MV-4-11 (cell line): Measurements from ENCODE around the gene KCND3.
A peak's percentile ranks its signal among the peaks of the same experiment; 100 is the strongest.

Source experiments
- DNase-seq: peaks from one replicate; lab custom pipeline; 2025; lab: John Stamatoyannopoulos, UW

The KCND3 gene

DNA sequence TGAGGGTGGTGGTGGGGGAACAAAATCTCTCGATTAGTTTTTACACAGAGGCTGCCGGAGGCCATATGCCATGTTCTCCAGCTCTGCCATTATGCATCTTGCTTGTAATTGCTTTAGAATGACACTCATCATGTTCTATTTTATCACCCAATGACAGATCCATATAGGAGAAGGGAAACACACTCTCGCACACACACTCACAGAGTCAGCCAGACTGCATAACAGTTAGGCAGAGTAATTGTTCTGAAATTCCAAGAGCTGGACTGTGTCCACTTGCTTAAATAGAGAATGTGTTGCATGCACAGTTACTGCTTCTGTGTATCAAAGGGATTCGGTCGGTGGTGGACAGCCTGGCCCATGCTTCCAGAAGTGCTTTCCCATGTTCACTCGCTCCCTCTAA is 30.6 kb downstream of the KCND3 start:
- DNase-seq, result no peak

DNA sequence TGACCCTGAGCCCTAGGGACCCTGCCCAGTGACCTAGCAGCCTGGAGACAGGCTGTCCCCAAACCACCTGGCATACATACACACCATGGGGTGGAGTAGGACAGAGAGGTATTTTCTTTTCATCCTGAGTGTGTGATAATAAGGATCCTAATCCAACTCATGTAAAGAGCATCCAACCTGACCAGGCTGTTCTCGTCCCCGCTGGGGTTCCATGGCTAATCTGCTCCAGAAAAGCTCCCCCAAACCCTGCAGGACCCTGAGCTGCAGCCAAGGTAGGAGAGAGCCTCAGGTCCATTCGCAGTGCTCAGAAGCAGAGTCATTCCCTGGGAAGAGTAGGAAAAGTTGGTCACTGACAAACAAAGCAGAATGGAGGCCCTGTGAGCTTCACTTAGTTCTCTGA is 31.4 kb downstream of the KCND3 start:
- no peak for DNase-seq

DNA sequence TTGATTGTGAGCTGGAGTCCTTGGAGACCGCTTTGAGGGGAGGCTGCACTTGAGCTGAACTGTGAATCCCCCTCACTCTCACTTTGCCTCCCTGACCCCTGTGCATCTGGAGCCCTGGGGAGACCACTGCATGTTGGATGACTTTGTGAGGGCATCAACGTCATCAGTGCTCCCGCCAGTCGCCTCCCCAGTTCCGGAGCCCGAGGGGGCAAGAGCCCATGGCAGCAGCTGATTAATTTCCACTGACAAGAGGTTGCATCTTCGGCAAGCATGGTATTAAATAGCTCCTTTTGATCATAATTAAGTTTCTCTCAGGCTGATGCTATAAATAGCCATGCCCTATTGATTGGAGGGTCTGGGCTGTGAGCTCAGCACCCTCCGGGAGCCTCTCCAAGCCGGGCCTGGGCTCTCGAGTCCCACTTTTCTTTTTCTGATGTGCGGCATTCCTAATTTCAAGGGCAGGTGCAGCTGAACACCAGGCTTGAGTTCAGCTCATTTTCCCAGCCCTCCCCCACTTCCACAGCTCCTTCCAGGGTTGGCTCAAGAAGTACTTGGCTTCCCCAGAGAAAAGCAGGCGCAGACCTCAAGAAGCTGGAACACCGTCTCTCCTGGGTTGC is 33.2 kb downstream of the KCND3 start:
- DNase-seq, result no peak

DNA sequence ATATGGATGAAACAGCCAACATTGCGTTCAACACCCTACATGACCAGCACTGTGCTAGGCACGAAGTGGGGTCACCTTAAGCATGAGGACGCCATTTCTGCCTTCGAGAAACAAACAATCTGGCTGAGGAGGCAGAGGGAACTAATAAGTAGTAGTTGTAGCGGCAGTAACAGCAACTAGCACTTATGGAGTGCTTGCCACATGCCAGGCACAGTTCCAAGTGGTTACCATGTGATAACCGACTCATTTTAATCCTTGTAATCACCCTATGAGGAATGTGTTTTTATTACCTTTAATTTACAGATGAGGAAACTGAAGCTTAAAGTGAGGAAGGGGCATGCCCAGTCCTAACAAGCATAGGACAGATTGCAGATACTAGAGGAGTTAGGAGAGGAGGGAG is 33.7 kb downstream of the KCND3 start:
- DNase-seq, result no peak

DNA sequence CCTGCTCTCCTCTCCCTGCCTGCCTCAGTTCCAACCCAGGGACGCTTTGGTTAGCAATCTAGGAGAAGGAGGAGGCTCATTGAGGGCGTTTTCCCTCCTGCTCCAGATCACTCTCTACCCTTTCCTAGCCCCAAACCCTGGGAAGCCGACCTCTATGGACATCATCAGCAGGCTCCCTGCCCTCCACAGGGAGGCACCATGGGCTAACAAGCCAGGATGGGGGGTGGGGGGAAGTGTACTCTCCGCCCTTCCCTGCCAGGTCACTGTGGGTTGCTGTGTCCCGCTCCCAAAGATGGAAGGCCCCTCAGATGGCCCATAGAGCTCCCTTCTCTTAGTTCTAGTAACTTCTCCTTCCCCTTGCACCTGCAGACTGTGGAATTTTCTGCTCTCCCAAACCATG is 35.7 kb downstream of the KCND3 start:
- DNase-seq, result no peak

DNA sequence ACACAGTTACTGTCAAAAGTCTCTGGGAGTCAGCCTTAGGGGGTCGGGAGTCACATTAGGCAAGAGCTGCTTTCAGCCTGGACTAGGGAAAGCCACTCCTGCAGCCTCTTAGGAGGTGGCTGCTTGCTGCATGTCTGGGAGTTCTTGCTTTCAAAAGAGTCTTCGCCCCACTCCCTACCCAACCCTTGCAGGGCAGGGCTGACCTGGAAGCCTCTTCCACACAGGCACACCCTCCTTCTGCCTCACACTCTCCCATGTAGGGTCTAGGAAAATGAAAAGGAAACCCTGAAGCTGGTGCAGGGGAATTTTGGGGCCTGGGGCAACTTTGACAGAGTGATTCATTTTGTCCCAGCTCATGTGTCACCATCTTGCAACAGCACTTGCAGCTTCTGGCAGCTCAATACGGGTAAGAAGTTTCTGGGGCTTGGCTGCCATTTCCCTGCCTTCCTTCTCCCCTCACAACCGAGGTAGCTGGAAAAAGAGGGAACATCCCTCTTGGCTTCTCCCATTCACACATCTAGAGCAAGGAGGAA is 37.3 kb downstream of the KCND3 start:
- DNase-seq, result no peak

DNA sequence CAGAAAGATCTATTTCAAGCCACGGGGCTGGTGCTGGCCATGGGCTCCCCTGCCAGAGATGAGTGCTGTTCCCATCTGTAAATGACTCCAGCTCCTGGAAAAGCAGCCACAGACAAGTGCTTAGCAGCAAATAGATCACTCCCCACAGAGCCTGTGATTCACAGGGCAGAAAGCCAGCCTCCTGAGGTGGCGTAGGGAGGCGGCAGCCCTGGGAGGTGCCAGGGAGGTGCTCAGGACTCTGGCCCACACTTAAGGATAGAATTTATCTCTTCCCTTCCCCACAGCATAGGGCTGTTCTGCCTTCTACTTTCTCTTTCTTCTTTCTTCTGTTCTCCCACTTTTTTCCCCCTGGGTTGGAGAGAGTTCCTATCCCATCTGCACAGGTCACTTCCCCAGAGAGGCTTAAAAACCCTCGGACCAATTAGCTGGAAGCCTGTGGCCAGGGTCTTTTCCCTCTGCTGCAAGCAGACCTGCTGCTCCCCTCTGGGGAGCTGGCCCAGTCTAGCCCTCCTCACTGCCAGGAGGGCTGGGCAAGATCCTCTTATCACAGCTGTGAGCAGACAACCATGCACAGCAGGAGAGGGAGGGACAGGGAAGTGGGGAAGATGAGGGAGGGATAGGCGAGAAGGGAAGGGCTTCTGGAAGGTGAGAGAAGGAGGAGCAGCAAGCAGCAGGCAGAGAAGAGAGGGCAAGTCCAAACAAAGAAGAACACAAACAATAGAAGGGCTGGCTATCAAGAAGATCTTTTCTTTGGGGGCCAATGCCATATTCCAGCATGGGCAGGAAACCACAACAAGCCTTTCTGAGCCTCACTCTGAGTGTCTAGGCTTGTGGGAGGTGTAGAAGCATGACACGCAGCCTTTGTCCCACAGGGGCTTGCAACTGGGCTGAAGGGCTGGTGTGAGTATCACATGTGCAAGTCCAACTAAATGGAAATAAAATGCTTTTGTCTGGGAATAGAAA is 41.0 kb downstream of the KCND3 start:
- no peak for DNase-seq

DNA sequence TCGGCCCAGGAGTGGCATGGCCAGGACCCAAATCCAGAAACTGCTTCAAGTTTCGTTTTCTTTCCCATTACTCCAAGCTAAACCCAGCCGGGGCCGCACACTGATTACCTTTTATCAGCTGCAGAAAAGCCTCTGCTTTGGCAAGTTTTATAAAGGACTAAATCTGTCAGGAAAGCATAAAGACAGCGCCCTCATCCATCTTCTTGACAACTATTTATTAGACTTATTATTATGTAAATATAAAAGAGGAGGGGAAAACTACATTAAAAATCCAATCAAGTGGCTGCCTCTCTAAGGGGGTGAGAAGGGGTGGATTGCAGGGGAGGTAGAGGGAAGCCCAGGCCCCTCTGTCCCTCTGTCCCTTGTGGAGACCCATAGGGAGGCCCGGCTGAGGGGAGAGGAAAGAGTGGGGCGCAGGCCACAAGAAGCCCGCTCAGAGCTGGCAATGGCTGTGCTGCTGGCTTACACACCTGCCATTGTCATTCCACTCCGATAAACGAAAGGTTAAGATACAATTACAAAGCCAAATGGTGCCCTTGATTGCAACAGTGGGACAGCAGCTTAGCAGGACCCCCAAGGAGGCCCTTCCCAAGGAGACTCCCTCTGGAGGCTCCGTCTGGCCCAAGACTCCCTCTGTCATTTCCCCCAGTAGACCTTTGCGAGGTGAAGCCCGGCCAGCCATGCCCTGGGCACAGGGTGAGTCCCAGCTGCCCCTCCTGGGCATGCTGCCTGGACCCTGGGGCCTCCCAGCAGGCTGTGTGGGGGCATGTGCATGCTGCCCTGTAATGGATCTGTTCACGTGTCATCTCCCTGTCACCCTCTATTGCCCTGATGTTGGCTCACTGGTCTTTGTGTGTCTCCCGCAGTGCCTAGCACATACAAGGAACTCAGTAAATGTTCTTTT is 45.4 kb downstream of the KCND3 start:
- no peak for DNase-seq

DNA sequence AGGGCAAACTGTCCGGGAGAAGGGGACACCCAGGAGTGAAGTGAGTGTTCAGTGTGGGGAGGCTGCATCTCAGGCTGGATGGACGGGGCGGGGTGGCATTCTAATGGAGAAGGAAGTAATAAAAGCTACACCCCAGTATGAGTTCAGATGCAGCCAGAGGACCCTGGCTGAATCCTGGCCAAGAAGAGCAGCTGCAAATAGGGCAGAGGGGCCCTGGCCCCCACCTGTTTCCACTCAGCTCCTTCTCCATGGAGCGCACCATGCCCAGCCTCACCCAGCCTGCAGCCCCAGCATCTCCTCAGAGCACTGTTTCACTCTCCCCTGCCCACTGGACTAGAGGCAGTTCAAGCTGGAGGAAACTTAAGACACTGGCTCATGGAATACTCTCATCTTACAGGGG is 46.4 kb downstream of the KCND3 start:
- no peak for DNase-seq

DNA sequence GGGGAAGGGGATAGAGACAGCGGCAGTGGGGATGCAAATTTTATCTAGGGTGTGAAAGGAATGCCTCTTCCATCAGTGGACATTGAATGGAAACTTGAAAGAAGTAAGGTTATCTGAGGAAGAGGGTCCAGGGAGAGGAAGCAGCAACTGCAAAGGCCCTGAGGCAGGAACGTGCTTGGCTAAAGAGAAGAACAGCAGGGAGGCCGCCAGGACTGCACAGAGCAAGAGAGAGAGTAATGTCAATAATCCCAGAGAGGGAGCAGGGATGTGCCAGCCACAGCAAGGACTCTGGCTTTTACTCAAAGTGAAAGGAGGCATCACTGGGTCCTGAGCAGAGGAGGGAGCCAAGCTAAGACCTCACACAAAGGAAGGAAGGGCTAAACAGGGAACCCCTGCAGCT is 50.9 kb downstream of the KCND3 start:
- no peak for DNase-seq

DNA sequence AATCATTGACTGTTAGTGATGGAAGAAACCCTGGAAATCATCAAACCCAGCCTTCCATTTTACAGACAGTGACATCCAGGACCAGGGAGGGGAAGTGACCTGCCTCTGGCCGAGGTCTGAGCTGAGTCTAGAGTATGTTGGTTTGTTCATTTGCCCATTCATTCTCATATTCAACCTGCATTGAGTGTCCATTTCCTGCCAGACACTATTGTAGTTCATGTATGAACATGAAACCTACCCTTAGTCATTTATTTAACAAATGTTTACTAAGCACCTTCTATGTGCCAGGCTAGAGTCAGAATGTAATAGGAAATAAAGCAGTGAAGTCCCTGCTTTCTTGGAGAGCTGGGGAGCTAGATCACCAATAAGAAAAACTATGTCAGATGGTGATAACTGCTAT is 51.3 kb downstream of the KCND3 start:
- no peak for DNase-seq

DNA sequence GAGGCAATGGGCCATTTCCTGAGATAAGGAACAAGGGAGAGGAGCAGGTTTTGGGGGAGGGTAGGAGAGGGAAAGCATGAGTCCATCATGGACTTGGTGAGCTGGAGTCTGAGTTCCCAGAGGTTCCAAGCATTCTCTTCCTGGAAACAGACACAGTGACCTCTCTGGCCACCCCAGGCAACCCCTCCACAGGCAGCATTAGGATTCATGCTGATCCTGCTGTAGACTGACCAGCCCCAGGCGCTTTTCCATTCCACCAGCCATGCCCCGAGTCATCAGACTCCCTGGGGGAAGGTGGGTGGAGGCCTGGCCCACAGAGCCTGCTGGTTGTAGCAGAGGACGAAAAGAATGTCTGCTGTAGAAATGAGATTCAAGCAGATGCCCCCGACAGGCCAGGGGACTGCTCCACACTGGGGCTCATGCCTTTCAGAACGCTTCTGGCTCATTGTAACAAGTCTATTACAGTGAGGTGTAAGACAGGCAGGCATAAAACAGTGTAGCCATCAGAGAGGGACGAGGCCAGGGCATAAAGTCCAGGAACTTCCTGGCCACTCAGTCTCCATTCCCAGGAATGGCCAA is 52.2 kb downstream of the KCND3 start:
- DNase-seq, result no peak

DNA sequence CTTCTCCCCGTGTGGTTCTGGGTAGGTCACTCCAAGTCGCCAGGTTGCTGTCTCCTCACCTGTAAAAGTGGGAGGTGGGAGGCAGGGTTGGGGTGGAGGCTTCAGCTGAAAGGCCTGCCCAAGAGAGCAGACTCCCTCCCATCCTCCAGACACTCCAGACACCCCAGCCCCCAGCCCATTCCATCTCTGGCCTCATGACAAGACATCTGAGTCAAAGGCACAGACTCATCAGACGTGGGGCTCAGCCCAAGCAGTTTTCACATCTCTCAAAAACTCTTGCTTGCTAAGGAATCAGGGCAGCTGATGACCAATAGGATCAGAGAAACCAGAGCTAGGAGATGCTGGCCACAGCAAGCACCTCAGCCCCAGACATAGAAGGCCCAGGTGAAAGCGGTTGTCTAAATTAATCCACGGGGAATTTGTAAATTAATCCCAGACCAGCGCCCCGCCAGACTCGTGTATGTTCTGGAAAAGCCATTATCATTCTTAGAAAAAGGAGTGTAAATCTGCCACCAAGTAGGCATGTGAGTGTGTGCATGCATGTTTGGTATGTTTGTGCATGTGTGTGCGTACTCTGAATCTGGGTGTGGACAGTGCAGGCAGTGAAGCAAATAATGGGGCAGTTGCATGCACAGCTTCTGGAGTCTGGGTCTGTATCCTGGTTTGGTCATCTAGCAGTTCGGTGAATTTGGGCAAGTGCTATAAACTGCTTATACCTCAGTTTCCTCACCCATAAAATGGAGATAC is 55.2 kb downstream of the KCND3 start:
- DNase-seq, result no peak

DNA sequence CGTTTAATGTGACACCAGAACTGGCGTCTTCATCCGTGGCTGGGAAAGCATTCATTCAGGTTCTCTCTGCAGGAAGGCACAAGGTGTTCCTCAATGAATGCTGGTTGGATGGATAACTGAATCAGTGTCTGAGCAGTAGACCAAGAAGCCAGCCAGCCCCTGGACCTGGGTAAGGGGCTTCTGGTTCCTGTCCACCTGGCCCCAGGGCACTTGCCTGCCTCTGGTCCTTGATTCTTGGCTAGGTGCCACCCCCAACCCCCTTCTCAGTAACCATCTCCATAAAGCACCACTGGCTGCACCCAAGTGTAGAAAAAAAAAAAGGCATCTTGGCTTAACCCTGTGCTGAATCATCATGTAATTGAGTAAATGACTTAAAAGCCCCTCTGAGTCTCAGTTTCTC is 59.1 kb downstream of the KCND3 start:
- DNase-seq, result no peak

DNA sequence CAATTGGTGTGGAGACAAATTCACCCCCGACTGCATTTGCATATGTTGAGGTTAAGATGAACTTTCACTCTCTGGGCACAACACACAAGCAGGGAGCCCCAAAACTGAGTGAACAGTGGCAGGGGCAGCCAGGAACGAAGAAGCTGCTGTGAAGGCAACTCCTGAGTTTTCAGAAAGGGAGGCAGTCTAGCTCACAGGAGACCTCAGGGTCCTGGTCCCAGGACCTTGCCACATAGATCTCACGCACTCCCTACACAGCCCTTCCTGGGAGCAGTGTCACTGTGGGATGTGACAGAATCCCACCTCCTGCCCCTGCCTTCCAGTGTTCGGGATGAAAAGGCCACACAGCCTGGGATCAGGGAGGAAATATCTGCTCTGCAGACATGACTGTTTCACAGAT is 60.9 kb downstream of the KCND3 start:
- DNase-seq, result no peak

DNA sequence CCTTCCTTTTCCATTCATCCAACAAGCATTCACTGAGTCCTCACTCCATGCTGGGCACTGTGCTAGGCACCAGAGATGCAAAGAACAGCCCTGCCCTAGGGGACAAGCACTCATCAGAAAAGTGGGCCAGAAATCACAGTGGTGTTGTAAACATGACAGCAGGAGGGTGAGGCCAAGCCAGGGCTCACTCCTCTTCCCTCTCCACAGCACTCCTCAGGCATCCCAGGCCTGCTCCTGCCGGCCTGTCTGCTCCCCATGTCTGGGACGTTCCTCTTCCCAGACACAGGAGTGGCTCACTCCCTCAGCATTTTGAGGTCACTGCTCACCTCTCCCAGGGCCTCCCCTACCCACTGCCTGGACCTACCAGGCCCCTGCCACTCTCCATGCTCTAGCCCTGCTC is 61.8 kb downstream of the KCND3 start:
- no peak for DNase-seq

DNA sequence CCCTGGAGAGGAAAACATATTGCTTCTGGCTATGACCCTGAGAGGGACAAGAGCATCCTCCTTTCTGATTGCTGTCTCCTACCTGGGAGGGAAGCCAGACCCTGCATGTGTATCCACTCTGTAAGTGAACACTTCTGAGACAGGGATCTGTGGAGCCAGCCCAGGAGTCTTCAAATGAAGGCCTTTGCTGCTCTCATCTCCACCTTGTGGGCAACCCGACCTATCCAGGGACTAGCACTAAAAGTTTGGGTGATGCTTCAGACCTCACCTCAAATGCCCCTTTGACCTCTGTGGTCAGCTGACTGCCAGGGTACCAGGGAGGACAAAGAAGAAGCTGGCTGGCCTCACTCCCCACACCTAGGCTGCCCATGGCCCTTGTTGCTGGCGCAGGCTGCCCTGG is 64.7 kb downstream of the KCND3 start:
- no peak for DNase-seq

DNA sequence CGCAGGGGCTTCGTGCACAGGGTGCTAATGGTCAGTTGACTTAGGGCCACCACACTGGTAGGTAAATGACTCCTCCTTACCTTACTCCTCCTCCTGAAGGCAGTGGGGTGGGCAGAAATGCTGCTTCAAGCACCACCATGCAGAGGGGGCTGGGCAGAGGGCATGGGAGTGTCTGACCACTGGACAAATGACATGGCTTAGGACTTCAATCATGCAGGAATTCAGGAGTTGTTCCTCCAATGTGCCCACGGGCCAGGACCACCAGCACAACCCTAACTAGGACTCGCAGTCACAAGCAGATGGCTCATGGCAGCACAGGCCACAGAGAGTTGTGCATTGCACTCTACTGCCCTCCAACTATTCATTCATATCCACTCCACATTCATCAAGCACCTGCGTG is 65.7 kb downstream of the KCND3 start:
- DNase-seq, result no peak

DNA sequence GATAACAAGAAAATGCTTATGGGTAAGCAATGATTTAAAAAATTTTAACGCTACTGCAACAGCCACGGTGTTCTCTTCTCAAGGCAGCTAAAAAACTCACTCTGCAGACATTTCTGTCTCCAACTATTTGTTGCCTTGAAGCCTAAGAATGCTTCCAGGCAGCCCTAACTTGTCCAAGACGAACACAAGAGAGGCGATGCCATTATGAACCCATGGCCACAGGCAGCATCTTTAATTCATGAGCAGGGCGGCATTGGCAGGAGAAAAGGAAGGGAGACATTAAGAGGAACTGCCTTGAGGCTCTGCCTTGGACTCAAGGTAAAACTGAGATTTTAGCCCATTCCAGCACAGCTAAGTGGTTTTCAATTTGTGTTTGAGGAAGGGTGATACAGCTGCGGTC is 67.5 kb downstream of the KCND3 start:
- no peak for DNase-seq

DNA sequence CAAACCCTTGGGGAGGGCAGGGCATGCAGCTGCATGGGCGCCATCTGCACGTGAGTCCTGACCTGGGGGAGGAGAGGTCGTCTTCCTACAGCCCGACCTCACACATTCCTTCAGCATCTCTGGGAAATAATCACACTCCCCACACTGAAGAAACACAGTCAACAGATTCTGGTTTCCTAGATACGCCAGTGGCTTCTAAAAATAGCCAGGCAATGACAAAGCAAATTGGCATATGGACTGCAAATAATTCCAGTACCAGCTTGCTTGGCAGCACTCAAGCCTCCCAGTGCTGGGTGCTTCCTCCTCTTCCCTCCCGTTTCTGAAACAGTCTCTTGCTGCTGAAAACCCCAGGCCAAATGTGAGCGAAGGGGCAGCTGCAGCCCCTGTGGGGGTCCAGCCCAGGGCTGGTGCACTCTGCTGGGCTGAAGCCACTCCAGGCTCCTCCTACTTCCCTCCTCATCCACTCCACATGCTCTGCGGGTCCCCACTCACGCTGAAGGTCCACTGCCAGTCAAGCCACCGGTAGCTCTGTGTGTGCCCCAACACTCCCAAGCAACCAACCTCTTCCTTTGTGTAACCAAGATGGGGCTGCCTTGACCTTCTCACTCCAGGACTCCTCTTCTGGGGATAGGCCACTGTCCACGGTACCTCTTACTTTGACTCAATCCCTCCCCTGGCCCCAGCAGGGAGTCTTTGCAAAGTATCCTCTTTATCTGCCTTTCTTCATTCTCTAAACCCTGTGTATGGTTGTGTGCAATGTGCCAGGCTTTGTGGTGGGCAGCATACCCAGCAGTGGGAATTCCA is 69.0 kb downstream of the KCND3 start:
- peak; percentile 3 for DNase-seq
